Upper lobe of right lung (tissue), 1 donor: ENCODE data around the gene WNT4. TPM values are rescaled to one million over a fixed set of nuclear protein-coding genes. Genes with fewer than 3 reads are reported as not detected.

Source experiments
- ATAC-seq: fragments of 200-7000 bp; cut with Tn5 transposase; one replicate; pipeline ENCODE4 v1.9.1; 2020; ENCODE audit warnings: mild to moderate bottlenecking, moderate library complexity
- DNase-seq: peaks from one replicate; pipeline ENCODE4 v3.0.0-alpha.2; 2020
- H3K27ac ChIP-seq: fragments of 200-600 bp; one replicate; pipeline ENCODE4 v1.8.0; 2022
- H3K27me3 ChIP-seq: fragments of 200-600 bp; one replicate; pipeline ENCODE4 v1.8.0; 2022; ENCODE audit warnings: mild to moderate bottlenecking
- H3K36me3 ChIP-seq: fragments of 200-600 bp; one replicate; pipeline ENCODE4 v1.8.0; 2022
- H3K4me1 ChIP-seq: fragments of 200-600 bp; one replicate; pipeline ENCODE4 v1.8.0; 2022
- H3K4me3 ChIP-seq: fragments of 200-600 bp; one replicate; pipeline ENCODE4 v1.8.0; 2022; ENCODE audit warnings: mild to moderate bottlenecking
- H3K9me3 ChIP-seq: fragments of 200-600 bp; one replicate; pipeline ENCODE4 v1.8.0; 2022
- intact Hi-C: fragments of 100-400 bp; cut with DNase I; formaldehyde crosslinking; loops from one replicate; pipeline ENCODE4 v1.11.0; 2022
- total RNA-seq: library from RNA; stranded (reverse); fragmentation: NEBNext Ultra II Directional; extraction: Animal tissue kit (Norgen Biotek cat#: 25700); gene quantifications from one replicate; pipeline ENCODE4 v1.2.1, GENCODE V29; 2021
- TF ChIP-seq, protein P1 (sequence below): fragments of 200-600 bp; IDR thresholded peaks from one replicate; pipeline ENCODE4 v1.8.0; 2022; ENCODE audit warnings: antibody characterized with exemption
- donor health status: DM: no; HTN: yes; CAD: no; lungs with severe emphysema.

Gene WNT4
- total RNA-seq, 1 donor from 2014 or later: 1.8 TPM

GRCh38 chr1:22188436-22188835, 45.5 kb upstream of the WNT4 start:
- no peak for ATAC-seq
- intact Hi-C loops: no loop called here
- TF ChIP-seq, protein P1, sequence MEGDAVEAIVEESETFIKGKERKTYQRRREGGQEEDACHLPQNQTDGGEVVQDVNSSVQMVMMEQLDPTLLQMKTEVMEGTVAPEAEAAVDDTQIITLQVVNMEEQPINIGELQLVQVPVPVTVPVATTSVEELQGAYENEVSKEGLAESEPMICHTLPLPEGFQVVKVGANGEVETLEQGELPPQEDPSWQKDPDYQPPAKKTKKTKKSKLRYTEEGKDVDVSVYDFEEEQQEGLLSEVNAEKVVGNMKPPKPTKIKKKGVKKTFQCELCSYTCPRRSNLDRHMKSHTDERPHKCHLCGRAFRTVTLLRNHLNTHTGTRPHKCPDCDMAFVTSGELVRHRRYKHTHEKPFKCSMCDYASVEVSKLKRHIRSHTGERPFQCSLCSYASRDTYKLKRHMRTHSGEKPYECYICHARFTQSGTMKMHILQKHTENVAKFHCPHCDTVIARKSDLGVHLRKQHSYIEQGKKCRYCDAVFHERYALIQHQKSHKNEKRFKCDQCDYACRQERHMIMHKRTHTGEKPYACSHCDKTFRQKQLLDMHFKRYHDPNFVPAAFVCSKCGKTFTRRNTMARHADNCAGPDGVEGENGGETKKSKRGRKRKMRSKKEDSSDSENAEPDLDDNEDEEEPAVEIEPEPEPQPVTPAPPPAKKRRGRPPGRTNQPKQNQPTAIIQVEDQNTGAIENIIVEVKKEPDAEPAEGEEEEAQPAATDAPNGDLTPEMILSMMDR: no peak

DNA sequence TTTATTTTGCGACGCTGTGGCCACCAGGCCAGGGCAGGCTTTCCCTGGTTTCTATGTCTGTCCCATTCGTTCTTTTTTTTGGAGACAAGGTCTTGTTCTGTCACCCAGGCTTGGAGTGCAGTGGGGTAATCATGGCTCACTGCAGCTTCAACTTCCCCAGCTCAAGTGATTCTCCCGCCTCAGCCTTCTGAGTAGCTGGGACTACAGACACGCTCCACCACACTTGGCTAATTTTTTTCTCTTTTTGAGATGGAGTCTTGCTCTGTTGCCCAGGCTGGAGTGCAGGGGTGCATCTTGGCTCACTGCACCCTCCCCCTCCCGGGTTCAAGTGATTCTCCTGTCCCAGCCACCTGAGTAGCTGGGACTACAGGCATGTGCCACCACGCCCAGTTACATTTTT, 43.4 kb upstream of the WNT4 start:
- intact Hi-C loops: no loop called here
- no peak for DNase-seq
- TF ChIP-seq, protein P1: no peak
- H3K4me1 ChIP-seq: no peaks in the 10 kb centered on the region
- no peaks in the 10 kb centered on the region for H3K9me3 ChIP-seq
- H3K36me3 ChIP-seq: no peaks in the 10 kb centered on the region
- ATAC-seq: no peak
- peaks cover 7% of the 10 kb centered on the region for H3K27me3 ChIP-seq
- no peak overlapping the region for H3K27ac ChIP-seq
- no peak overlapping the region for H3K4me3 ChIP-seq

More at GRCh38 chr1:22188436-22188835, 45.5 kb upstream of the WNT4 start:
- no peak overlapping the region for H3K4me3 ChIP-seq
- H3K27ac ChIP-seq: no peak overlapping the region
- no peak for DNase-seq
- H3K9me3 ChIP-seq: no peaks in the 10 kb centered on the region
- peaks cover 7% of the 10 kb centered on the region for H3K27me3 ChIP-seq
- H3K4me1 ChIP-seq: no peaks in the 10 kb centered on the region
- H3K36me3 ChIP-seq: no peaks in the 10 kb centered on the region

DNA sequence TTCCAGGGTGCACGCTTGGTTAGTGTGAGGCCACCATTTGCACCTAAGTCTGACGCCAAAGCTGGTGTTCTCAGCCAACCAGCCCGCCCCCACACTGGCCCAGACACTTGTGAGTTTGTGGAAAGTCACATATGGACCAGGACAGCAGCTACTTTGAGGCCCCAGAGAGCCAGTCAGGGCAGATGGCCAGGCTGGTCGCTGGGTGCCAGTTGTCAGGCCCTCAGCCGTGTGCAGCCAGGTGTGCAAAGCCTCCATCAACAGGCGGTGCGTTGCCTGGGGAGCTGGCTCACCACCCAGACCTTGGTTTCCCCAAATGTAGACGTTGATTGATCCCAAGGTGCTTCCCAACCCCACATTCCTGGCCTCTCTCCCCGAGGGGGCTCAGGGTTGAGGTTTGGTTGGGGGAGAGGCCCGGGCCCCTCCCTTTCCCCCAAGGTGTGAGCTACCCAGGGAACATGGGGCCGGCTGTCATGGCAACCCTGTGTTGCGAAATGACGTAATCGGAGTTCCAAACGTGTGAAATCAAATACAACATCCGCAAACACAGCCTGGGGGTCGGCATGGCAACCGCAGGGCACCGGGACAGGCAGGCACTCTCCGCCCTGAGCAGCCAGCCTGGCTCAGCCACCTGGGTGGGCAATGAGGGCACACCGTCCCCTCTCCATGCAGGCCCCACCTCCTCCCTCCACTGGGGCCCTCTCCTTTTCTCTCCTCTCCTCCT, 42.2 kb upstream of the WNT4 start:
- H3K27me3 ChIP-seq: peaks cover 7% of the 10 kb centered on the region
- H3K4me1 ChIP-seq: no peaks in the 10 kb centered on the region
- no peak overlapping the region for H3K27ac ChIP-seq
- TF ChIP-seq, protein P1: no peak
- DNase-seq: peak; percentile 73
- H3K4me3 ChIP-seq: no peak overlapping the region
- no peaks in the 10 kb centered on the region for H3K36me3 ChIP-seq
- H3K9me3 ChIP-seq: no peaks in the 10 kb centered on the region
- peak; percentile 47 for ATAC-seq
- intact Hi-C loops: no loop called here

DNA sequence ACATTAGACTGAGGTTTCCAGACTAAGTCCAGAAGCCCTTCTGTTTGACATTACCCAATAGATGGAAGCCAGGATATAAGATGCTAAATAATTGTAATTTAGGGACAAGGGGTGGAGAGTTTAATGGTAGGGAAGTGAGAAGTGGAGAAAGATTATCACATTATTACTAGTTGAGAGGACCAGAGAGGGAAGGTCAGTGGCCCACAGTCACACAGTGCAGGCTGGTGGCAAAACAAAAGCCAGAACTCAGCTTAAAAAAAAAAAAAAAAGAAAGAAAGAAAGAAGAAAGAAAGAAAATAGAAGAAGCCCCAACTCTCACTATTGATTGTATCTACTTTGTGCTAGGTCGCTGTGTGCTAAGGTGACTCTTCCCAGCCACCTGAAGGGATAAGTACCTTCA, 41.6 kb upstream of the WNT4 start:
- H3K9me3 ChIP-seq: no peaks in the 10 kb centered on the region
- ATAC-seq (no peak), DNase-seq (no peak)
- H3K27ac ChIP-seq: no peak overlapping the region
- H3K4me1 ChIP-seq: no peaks in the 10 kb centered on the region
- intact Hi-C loops: no loop called here
- peaks cover 7% of the 10 kb centered on the region for H3K27me3 ChIP-seq
- TF ChIP-seq, protein P1: no peak
- H3K36me3 ChIP-seq: no peaks in the 10 kb centered on the region
- no peak overlapping the region for H3K4me3 ChIP-seq

DNA sequence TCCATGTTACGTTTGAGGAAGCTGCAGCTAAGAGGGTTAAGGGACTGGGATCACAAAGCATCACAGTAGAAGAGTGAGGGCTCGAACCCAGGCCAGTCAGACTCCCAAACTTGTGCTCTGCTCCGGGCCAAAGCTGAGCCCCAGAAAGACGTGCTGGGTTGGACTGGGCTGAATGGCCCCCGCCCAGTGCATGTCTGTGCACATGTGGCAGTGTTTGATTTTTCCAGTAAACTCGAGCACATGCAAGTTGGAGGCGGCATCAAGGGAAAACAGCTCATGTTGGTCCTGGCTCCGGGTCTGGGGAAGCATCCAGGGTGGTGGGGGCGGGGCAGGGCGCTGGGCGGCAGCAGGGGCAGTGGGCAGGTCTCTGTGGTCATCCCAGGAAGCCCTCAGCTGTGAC, 39.8 kb upstream of the WNT4 start:
- no peaks in the 10 kb centered on the region for H3K4me1 ChIP-seq
- H3K36me3 ChIP-seq: no peaks in the 10 kb centered on the region
- TF ChIP-seq, protein P1: no peak
- no peak overlapping the region for H3K27ac ChIP-seq
- H3K4me3 ChIP-seq: no peak overlapping the region
- H3K27me3 ChIP-seq: peaks cover 7% of the 10 kb centered on the region
- intact Hi-C loops: no loop called here
- no peak for DNase-seq
- no peak for ATAC-seq
- no peaks in the 10 kb centered on the region for H3K9me3 ChIP-seq
